Anterior cingulate cortex (tissue), 58 donors: ENCODE data around the gene GORASP1.

Source experiments
- DNase-seq, 58 donors: peaks; one replicate each; lab custom pipeline; 2025; lab: John Stamatoyannopoulos, UW

The GORASP1 gene

DNA sequence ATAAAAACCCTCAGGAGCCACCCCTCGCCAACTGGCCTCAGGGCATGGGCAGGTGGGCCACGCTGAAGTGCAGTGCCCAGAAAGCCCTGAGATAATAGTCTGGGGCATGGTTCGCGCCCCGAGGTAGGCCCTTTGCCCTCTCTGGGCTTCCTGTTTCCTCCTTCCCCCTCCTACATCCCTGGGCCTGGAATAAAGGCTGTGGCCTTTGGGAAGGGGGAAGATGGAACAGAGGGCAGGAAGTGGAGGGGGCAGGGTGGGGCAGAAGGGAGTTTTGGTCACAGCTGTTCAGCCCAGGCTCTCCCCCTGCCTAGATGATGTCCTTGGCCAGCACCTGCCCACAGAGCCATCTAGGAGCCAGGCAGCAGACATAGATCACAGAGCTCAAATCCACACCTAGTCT lies 34.6 kb upstream of the GORASP1 start:
- DNase-seq, result no peak

DNA sequence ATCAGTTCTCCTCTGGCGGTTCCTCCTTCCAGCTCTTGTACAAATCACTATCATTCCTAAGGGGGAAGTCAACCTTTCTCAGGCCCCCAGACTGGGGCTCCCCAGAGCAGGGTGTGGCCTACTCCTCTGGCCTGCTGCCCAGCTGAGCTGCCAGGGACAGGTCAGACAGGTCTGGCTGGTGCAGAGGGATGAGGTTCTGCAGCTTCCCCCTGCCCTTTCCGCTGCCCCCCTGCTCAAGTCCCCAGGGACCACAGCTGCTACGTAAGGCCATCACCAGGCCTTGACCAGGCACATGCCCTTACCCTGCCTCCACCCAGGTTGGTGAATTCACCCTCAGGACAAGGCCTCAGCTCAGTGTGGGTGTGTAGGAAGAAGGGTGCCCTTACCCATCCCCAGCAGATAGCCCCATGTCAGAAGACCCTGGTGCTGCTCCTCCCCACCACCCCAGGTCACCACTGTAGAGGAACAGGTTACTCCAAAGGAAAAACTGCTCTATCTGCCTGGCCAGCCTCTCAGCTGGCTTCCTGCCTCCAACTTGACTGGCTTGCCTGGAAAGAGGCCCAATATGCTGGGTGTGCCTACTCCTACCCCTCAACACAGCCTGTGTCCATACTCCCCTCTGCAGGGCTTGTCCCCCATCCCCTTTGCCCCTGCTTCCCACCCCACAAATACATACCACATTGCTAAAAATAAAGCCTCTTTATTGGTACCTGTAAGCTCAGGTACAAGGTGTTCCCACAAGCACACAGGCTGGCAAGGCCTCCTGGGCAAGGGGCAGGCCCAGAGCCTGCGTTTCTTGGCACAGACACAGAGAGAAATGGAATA lies 34.0 kb upstream of the GORASP1 start:
- DNase-seq, result no peak

GRCh38 chr3:39140341-39140971 lies 33.0 kb upstream of the GORASP1 start:
- DNase-seq, result no peak

- no peak for DNase-seq
Observed at GRCh38 chr3:39139442-39139841, 32.0 kb upstream of the GORASP1 start.

DNA sequence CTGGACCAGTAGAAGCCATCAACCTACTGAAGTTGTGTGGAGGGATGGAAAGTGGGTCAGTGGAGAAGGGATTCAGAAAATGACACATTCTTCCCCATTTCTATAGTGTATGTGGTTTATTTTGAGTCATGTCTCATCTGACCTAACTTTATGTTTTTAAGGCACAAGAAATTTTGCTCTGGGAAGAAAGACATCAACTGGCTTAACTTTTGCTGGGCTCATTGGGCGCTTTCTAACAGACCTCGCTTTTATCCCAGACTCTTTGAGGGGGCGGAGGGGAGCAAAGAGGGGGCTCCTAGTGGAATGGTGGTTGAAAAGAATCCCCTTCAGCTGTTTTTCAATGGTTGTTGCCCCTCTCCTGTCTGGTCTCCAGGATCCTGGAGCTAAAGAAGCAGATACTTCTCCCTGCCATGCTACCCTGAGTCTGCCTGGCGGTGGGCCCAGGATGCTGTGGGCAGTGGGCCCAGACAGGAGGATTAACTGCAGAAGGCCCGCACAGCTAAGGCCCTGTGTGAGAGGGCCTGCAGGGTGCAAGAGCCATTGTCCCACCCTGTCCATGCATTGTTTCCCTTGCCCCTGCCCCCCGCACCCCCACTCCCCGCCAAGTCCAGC lies 31.5 kb upstream of the GORASP1 start:
- peak in 51 of 58 donors; percentile 6 to 82 (median 56) for DNase-seq

GRCh38 chr3:39137991-39138803 lies 30.8 kb upstream of the GORASP1 start:
- DNase-seq, result no peak

GRCh38 chr3:39137435-39137936 lies 30.1 kb upstream of the GORASP1 start:
- no peak for DNase-seq

GRCh38 chr3:39136533-39137434 lies 29.4 kb upstream of the GORASP1 start:
- no peak for DNase-seq

- DNase-seq, result no peak
Observed at GRCh38 chr3:39135170-39135805, 27.9 kb upstream of the GORASP1 start.

DNA sequence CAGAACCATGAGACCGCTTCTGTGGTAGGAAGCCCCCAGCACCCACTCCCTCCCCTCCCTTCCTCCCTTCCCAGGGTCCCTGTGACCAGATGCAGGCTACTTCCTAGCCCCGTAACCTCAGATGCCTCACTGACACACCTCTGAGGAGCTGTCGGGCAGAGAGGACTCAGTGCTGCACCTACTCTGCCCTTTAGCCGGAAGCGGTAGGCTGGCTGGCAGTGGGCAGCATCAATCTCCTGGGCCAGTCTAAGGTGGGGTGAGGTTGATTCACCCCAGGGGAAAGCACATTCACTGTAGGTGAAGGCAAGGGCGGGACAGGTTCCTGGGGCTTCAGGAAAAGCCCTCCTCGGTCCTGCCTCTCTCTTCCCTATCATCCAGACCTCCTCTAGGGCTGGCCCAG lies 26.9 kb upstream of the GORASP1 start:
- no peak for DNase-seq

- DNase-seq, result no peak
Observed at GRCh38 chr3:39133822-39134221, 26.4 kb upstream of the GORASP1 start.

- DNase-seq, result no peak
Observed at GRCh38 chr3:39133093-39133490, 25.7 kb upstream of the GORASP1 start.

DNA sequence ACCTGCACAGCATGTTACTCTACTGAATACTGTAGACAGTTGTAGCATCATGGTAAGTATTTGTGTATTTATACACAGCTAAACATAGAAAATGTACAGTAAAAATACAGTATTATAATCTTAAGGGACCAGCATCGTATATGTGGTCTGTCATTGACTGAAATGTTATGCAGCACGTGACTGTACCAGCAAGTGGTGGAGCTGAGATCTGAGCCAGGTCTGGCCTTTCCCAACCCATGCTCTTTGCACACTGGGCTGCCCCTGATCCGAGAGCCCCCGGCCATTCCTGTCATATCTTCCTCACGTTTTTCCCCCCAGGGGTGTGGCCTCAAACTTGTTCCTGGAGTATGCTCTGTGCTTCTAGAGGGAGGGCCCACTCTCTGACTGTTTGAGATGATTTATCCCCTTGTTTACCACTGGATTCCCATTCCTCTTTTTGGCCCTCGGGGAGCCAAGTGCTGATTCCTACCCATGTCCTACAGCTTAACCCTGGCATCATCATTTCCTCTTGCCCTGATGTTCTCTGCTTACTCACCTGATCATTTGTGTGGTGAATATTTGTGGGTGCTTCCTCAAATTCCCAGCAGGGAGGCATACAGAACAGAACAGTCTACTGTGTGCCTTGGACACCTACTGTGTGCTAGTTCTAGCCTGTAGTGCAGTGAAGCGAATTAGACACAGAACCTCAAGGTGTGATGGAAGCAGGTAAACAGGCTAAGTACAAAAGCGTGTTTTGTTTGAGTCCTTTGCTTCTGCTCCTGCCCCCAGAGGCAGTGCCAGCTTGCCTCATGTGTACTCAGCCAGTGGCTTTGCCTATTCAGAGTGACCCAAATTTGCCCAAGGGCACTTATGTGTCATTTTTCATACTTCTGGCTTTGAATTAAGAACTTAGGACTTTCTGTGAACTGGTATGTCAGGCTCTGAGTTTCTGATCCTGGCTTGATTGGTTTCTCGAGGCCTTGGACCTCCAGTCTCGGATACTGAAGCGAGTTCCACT lies 25.0 kb upstream of the GORASP1 start:
- no peak for DNase-seq

GRCh38 chr3:39130693-39131265 lies 23.4 kb upstream of the GORASP1 start:
- no peak for DNase-seq

DNA sequence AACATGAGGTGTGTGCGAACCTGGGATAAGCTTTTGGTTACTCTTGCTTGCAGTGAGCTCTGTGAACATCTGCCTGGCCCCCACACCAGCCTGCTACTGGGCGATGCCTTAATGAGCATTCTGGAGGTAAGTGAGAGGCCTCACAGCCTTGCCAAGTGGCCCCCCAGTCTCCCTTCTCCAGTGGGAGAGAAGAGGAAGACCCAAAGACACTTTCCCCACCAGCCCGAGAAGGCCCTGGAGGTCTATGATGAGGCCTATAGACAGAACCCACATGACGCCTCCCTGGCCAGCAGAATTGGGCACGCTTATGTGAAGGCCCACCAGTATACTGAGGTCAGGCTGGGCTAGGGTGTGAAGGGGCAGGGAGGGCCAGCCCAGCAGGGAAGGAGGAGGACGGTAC lies 22.6 kb upstream of the GORASP1 start:
- no peak for DNase-seq

- no peak for DNase-seq
Observed at GRCh38 chr3:39128951-39129350, 21.5 kb upstream of the GORASP1 start.

- DNase-seq, result no peak
Observed at GRCh38 chr3:39127908-39128304, 20.5 kb upstream of the GORASP1 start.
